ENCODE results near the gene LAP3.

The LAP3 gene

DNA sequence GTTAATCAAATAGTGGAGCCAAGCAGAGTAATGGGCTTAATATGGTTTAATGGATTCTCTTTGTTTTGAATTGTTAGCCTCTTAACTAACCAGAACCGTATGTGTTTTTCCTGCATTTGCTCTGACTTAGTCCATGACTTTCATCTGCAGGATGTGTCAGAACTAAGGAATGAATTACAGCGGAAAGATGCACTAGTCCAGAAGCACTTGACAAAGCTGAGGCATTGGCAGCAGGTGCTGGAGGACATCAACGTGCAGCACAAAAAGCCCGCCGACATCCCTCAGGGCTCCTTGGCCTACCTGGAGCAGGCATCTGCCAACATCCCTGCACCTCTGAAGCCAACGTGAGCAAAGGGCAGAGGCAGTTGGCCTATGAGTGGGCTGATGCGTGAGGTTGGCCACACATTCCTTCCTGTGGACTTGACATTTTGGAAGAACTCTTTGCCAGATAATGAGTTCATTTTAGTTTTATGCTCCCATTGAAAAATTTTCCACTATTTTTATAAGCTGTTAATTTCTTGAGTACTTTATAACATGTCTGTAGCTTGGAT is 46.5 kb downstream of the LAP3 start:
- no peak for DNase-seq

DNA sequence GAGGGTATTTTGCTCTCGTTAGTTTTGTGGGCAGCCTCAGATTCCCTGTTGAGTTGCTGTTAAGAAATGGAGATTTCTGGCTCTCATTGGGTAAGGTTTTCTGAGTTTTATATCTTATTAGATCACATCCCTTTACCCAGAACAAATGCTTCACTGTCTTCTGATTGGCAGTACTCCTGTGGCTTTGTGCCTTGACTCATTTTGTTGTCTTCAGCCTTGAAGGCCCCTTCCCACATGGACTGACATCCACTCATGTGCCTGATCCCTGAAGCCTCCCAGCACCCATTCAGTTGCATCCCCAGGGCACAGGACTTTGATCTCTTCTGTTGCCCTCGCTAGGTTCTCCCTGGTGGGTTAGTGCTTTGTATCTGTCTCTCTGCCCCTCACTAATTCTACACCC is 47.8 kb downstream of the LAP3 start:
- no peak for DNase-seq

DNA sequence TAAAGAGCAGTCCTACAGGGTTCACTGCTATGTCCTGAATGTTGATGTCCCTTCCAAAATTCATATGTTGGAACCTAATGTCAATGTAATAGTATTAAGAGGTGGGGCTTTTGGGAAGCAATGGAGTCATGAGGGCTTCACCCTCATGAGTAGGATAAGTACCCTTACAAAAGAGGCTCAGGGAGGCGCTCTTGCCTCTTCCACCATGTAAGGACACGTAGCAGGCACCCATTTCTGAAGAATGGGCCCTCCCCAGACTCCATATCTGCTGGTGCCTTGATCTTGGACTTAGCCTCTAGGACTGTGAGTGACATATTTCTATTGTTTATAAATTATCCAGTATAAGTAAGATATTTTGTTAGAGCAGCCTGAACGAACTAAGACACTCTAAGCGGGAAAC is 53.2 kb downstream of the LAP3 start:
- DNase-seq = no peak

DNA sequence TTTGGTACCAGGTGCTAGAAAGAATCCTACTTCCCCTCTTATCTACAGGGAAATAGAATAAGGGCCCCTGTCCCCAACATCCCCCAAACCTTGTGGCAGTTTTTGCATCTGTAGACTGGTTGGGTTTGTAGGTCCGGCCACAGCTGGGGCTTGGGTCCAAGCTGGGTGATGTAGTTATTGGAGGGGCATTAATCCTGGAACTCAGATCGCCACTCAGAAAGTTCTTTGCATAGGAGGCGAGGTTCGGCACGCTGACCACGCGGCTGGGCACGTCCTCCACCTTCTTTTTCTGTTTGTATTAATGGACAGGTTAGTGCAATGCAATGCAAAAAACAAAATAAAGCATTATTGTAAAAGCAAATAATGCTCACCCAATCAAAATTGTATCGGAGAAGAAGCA is 56.6 kb downstream of the LAP3 start:
- no peak for DNase-seq

DNA sequence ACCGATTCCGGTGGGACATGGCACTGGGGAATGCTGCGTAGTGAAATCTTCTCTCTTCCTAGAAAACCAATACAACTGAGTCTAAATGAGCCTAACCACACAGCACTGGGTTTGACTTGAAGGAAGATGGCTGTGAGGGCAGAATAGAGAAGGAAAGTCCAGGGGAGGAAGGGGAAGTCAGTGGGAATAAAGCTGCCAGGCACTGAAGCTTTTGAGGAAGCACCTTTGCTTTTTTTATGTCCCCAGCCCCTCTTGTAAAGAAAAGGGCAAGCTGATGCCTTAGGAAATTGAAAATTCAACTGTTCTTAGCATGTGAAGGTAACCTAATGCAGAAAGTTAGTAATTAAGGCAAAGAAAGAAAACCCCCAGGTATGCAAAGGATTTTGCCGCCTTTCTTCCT is 58.1 kb downstream of the LAP3 start:
- no peak for DNase-seq

DNA sequence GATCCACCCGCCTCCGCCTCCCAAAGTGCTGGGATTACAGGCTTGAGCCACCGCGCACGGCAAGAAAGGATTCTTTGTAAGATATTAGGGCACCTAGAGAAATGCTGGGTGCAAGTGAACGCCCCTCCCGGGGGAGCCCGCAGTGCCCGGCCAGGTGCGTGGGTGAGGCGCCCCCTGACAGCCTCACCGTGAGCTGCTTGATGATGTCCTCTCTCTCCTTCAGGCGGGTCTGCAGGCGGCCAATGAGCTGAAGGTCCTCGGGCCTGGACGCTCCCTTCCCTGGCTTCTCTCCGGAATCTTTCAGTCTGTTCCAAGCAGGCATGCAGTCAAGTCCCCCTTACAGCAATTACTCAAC is 59.3 kb downstream of the LAP3 start:
- no peak for DNase-seq

DNA sequence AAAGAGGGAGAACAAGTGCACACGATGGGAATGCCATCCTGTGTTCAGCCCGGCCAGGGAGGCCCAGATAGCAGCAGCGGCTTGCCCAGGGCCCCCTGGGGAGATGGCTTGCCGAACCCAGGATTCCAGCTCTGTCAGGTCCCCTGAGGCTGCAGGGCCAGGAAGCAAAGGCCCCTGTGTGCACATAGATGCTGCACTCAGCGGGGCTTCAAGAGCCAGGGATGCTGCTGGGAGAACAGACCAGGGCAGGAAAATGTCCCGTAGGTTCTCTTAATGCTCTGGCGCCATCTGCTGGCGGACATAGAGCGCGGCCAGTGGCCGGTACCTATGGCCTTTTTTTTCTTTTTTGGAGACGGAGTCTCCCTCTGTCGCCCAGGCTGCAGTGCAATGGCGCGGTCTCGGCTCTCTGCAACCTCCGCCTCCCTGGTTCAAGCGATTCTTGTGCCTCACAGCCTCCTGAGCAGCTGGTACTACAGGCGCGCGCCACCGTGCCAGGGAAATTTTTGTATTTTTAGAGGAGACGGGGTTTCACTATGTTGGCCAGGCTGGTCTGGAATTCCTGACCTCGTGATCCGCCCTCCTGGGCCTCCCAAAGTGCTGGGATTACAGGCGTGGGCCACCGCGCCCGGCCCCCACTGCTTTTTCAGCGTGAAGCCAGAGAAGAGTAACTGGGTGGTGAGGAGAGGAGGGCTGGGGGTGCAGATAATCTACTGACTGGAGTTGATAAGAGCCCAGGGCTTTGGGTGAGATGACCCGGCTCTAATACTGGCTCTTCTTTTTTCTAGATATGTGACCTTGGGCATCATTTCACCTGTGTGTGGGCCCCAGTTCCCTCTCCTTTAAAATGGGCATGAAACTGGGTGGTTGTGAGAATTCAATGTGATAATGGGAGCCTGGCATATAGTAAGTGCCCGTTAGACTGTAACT is 60.0 kb downstream of the LAP3 start:
- peak; percentile 77 for DNase-seq

DNA sequence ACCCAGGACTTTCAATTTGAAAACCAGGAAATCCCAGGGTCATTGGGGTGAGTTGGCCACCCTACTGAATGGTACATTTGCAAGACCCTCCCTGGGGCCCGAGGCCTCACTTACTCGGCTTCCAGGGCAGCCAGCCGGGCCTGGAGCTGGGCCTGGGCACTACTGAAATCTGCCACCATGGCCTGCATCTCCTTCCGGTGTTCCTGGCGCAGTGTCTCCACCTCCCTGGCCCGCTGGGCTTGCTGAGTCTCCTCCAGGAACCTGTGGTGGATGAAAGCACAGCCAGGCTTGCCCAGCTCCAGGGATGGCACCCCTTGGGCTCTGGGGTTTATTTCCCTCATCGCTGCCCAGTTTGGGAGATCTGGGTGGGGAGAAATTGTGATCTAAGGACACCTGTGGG is 62.1 kb downstream of the LAP3 start:
- no peak for DNase-seq

DNA sequence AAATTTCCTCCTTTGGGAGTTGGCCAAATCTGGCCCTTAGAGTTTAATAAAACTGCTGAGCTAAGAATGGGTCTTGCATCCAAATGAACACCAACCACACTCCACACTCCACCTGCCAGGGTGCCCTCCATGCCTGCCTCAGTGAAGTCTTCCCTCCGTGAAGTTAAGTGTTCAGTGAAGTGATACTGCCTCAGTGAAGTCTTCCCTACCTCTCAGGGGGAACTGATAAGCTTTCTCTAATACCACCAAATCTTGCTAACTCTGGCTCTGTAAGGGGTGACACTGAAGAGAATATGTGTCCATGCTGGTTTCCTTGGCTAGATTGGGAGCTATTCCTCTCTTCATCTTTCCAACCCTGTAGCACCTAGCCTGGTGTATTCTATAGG is 65.4 kb downstream of the LAP3 start:
- no peak for DNase-seq

DNA sequence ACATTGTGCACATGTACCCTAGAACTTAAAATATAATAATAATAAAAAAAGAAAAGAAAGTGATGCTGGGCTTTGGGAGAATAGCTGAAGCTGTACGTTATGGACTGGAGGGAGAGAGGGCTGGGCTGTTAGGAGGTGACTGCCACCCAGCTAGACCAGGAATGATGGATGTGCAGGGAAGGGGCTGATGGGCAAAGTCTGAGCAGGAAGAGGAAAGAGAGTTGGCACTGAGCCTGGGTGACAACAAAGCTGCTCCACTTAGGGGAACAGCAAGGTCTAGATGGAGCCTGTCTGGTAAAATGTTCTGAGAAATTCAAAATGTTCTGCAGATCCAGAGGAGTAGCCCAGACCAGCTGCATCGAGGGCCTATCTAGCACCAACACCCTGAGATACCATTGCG is 69.7 kb downstream of the LAP3 start:
- DNase-seq = no peak

DNA sequence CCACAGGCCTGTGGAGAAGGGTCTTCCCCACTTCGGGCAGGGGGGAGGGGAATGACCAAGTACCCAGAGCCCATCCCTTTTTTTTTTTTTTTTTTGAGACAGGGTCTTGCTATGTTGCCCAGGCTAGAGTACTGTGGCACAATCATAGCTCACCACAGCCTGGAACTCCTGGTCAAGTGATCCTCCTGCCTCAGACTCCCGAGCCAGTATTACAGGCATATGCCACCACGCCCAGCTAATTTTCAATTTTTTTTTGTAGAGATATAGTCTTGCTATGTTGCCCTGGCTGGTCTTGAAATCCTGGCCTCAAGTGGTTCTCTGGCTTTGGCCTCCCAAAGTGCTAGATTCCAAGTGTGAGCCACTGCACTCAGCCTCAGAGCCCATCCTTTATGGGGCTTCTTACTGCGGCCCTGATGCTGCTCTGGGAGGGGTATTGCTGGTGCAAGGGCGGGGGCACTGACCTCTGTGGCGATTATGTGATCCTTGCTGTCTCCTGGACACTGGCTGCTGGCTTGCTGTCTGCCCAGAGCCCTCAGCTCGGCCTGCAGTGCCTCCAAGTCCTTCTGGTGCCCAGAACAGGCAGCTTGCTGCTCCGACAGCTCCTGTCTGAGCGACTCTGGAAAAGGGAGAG is 70.3 kb downstream of the LAP3 start:
- DNase-seq = no peak

DNA sequence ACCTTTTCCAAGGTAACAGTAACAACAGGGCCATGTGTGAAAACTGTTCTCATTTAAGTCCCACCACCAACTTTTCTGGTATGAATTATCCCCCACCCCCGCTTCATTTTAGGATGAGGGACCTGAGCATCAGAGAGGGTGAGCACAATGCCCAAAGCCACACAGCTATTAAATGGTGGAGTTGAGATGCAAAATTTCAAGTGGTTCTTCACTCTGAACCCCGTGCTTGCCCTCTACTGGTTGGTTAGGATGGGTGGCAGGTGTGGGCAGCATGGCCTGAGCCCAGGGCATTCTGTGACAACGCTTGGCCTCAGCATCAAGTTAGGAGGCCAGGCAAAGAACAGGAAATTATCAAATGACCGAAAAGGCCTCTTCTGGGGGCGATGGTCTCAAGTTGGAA is 70.9 kb downstream of the LAP3 start:
- peak; percentile 9 for DNase-seq

DNA sequence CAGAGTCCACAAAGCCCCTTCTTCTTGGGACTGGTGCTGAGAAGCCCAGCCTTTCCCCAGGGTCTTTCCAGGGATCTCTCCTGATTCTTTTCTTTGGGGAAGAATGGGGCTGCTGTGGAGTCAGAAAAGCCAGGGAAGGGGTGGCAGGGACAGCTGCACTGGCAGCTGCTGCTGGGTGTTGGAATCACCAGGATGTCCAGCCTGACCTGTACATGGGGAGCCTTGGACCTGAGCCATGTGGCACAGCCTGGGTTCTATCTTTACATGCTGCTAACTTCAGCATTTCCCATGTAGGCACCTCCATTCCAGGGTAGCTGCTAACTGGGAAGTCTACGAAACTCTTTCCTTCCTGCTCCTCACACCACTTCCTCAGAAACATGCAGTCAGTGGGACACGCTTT is 73.4 kb downstream of the LAP3 start:
- DNase-seq = no peak

DNA sequence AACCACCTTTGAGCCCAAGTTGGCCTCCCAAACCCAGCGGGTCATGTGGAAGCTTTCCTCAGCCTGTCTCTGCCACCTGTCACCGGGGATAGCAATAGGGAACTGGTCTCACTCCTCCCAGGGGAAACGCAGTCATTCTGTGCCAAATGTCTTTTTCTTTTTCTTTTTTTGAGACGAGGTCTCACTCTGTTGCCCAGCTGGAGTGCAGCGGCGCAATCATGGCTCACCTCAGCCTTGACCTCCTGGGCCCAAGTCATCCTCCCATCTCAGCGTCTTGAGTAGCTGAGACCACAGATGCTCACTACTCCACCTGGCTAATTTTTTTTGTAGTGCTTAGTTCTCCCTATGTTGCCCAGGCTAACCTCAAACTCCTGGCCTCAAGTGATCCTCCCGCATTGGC is 77.7 kb downstream of the LAP3 start:
- no peak for DNase-seq

DNA sequence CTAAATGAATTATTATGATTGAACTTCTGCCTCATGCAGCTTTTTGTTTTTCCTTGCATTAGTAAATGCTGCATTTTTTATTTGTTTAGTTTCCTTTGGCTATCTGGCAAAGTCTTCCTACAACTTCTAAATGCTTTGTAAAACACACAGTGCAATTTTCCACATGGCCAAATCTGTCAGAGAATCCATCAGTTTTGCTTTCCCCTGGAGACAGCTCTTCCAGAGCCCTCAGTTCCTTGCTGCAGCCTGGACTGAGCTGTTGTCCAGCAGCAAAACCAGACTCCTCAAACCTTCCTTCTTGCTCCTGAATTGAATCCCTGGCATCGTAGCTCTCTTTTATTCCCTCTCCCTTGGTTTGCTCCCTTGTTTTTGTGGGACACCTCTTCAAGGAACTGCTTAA is 80.1 kb downstream of the LAP3 start:
- DNase-seq = no peak

Measured in activated CD4-positive, alpha-beta T cell treated with anti-CD3 and anti-CD28 coated beads, Interleukin-10, Interleukin-2, amounts not matched to agents 100 ng/mL and 50 ng/mL, durations not matched to agents 16 hours and 8 hours (primary cell).